NCI-H748 (cell line): ENCODE measurements around the gene CAPN3.

Experiments used
- DNase-seq: peaks from one replicate; lab custom pipeline; 2025; ENCODE audit not compliant: unreplicated experiment; lab: John Stamatoyannopoulos, UW

CAPN3 gene

DNA sequence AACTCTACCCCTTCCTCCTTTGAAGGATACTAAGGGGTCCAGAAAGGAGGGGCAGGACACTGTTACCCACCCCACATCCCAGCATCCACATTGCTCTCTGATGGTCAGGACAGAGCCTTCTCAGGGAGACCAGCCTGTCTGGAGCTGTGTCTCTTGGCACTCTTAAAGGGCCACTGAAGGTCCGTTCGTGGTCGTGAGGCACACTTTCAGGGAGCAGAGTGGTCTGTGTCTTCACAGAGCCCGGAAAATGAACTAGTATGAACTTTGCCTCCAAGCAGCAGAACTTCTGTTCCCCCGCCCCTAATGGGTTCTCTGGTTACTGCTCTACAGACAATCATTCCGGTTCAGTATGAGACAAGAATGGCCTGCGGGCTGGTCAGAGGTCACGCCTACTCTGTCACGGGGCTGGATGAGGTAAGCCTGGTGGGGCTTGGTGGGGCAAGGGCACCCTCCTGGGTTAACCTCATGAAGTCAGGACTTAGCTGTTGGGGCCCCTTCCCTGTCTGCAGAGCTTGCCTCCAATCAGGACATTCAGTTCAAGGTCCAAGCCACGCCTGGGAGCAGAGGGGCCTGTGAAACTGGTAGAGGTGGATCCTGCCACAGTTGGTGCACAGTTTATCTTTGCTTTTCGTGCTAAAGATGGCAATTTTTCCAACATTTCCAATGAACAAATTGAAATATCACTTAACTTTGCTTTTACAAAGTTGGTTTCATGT is 33.2 kb downstream of the CAPN3 start:
- DNase-seq: no peak

- no peak for DNase-seq
Measured at GRCh38 chr15:42394106-42394505, 34.8 kb downstream of the CAPN3 start.

DNA sequence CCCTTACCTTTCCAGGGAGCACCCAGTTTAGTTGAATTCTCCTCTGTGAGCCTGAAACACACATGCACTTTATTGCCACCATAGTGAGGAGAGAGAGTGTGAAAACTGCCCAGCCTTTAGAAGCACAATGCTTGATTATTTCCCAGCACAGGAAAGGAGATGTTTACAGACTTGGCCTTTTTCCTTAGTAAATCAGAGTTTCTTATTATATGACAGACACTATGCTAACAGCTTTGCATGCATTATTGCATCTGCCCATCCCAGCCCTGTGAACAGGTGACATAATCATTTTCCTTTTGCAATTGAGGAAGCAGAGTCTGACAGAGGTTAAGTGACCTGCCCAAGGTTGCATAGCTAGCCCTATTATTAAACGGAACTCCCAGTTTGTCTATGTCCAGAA is 36.5 kb downstream of the CAPN3 start:
- no peak for DNase-seq

DNA sequence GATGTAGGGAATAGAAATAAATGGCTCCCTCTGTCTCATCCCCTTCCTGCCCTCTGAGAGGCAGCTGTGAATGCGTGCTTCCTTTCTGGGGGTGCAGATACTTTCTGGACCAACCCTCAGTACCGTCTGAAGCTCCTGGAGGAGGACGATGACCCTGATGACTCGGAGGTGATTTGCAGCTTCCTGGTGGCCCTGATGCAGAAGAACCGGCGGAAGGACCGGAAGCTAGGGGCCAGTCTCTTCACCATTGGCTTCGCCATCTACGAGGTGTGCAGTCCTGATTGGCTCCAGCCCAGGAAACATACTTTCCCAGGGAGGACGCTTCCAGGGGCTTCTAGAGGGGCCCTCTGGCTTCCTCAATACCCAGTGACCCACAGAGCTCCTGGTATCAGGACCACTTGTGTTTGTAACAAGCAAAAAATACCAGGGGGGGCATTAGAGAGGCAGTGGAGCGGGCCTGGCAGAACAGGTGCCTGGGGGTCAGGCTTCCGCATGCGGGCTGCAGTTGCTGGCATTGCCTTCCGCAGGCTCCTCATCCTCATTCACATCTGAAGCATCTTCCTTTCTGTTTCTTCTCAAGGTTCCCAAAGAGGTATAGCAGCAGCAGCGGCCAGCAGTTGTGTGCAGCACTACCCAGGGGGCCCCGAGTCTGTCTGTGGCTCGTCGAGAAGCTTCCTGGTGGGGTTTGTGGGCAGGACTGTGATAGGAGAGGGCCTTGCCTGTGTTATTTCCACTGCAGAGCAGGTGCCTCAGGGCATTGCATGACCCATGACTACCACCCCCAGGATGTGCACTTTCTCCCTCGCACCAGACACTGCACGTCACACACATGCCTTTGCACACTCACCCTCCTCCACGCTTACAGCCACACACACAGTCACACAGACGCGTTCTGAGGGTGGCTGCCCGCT is 42.5 kb downstream of the CAPN3 start:
- DNase-seq: no peak

DNA sequence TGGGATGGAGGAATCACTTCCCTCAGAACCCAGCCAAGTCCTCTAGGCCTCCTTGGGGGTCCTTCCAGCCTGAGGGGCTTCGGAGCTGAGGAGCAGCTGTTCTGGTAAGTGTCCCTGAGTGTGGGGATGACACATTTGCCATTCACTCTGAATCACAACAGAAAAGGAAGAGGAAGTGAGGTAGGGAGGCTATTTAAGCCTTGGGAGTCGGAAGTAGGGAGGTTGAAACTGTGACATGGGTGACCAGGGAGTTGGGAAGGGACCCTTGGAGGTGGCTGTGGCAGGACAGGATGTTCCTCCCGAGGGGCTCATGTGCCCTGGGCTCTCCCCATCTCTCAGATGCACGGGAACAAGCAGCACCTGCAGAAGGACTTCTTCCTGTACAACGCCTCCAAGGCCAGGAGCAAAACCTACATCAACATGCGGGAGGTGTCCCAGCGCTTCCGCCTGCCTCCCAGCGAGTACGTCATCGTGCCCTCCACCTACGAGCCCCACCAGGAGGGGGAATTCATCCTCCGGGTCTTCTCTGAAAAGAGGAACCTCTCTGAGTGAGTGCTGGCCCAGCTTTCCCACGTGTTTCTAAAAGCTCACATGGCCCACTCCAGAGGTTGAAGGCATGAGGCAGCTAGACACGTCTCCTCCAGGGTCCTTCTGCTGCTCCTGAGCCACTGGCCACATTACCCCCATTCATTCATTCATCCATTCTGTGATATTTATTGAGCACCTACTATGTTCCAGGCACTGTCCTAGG is 43.3 kb downstream of the CAPN3 start:
- DNase-seq: no peak

DNA sequence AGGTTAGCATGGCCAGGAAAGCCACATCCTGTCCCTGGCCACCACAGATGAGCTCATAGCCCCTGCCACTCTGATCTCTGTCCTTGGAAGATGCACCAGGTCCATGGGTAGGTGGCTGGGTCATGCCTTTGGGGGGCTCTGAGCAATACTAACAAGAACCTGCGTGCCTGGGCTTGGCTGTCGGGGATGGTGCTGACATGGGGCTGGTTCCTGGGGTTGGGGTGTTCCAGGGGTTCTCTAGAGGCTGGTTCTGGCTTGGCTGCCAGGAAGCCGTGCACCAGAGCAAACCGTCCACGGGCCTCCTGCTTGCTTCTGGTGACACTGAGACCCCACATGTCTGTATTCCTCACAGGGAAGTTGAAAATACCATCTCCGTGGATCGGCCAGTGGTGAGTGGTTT is 44.1 kb downstream of the CAPN3 start:
- DNase-seq: no peak

DNA sequence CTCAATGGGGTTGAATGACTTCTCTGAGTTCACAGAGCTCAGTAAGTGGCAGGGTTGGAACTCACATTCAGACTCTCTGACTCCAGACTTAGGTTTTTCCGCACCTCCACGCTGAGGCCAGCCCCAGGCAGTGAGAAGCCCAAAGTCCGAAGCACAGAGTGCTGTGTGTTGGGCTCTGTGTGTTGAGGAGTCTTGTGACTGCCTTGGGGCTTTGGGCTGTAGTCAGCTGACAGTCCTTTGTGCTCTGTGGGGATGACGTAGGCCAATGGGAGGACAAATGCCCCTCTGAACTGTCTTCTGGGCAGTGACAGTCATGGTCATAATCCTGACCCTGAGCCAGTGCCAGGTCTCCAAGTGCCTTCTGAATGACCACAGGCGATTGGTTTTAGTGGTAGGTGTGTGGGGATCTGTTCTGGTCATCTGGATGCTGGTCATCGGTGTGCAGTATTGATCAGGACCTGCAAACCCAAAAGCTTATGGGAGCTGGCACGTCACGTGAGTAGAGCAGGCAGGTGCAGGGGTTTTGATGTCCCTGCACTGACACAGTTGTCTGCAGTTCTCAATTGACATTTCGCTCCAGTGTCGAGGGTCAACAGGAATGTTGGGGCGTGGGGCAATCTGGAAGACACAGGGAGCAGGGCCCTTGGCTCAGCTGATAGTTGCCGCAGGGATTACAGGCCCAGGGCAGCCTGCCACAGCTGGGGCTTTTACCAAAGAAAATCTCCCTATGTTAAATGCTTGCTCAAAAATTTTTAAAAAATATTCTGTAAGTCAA is 45.3 kb downstream of the CAPN3 start:
- DNase-seq: no peak

GRCh38 chr15:42405863-42406482 is 46.7 kb downstream of the CAPN3 start:
- DNase-seq: no peak

DNA sequence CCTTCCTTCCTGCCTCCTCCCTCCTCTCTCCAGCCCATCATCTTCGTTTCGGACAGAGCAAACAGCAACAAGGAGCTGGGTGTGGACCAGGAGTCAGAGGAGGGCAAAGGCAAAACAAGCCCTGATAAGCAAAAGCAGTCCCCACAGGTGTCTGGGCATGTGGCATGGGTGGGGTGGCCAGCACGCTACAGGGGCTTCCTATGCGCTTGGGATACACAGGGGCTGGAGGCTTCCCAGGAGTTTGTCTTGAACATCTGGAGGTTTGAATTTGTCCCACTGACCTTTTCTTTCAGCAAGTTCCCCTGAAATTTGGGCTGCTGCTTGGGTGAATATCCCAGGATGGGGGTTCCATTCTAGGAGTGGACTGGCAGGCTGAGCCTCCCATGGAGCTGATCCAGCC is 48.9 kb downstream of the CAPN3 start:
- DNase-seq: no peak

GRCh38 chr15:42409011-42409410 is 49.7 kb downstream of the CAPN3 start:
- no peak for DNase-seq

GRCh38 chr15:42411884-42412283 is 52.6 kb downstream of the CAPN3 start:
- DNase-seq: no peak

DNA sequence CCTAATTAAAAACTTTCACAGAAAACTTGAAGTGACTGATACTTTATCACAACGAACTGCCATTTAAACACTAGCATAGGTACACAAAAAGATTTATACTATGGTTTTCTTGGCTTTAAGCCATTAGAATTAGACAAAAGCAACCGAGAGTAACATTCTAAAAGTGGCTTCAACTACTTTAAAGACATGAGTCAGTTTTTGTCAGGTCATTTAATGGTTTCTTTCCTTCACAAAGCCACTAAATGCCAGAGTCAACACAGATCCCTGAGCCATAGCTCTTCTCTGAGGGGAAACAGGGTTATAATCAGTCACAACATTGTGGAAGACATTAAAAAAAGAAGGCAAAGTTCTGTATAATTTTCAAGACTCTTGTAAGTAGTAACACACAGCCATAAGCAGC is 54.6 kb downstream of the CAPN3 start:
- no peak for DNase-seq

GRCh38 chr15:42419369-42419768 is 60.1 kb downstream of the CAPN3 start:
- no peak for DNase-seq

- no peak for DNase-seq
Measured at GRCh38 chr15:42421376-42421775, 62.1 kb downstream of the CAPN3 start.

DNA sequence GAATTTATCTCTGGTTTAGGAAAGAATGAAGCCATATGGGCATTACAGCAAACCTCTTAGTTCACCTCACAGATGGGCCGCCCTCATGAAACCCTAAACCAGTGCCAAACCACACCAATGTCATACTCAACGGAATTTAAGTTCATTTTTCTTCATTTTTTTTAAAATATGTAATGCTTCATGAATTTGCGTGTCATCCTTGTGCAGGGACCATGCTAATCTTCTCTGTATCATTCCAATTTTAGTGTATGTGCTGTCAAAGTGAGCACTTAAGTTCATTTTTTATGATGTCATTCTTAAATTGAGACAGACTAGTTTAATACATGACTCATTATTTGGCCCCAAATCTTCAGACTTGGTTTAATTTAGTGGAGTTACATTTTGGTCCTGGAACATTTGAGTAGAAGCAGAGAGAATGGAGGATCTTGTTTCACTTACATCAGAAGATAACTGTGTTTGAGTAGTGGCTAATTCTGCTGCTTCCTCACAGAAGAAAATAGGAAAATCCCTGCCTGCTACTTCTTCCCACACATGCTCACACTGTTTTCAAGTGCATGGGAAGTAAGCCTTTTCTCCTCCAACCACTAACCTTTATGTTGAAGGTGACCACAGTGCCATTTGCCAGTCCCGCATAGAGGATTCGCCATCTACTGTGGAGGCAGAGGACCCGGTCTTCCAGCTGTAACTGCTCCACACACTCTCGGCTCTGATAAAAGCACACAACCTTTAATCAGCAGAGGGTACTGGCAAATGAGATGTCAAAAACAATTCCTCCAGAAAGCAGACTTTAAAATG is 68.3 kb downstream of the CAPN3 start:
- DNase-seq: no peak

DNA sequence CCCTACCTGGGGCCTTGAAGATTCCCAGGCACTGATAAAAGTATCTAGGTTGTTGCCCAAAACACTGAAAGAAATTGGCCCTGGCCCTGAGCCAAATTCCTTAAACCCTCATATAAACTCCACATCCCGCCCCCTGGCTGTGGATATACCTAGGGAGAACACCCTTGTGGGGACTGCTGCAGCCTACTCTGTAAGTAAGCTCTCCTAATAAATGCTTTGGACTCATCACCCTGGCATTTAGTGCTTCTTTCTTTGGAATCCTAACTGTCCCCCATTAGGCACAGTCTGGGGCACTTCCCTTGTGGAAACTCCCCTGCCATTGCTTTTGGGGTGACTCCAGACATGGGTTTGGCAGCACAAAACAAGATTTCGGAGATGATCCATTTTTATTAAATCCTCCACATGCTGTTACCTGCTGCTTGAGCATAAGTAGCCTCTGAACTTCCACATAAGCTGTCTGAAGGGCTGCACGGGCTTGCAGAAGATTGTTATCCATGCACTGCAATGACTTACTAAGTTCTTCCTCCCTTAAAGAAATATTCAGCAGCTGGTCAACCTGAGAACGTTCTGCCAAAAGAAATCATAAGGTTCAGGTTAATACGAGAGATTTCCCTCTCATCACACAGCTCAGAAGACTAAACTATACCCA is 85.2 kb downstream of the CAPN3 start:
- no peak for DNase-seq

DNA sequence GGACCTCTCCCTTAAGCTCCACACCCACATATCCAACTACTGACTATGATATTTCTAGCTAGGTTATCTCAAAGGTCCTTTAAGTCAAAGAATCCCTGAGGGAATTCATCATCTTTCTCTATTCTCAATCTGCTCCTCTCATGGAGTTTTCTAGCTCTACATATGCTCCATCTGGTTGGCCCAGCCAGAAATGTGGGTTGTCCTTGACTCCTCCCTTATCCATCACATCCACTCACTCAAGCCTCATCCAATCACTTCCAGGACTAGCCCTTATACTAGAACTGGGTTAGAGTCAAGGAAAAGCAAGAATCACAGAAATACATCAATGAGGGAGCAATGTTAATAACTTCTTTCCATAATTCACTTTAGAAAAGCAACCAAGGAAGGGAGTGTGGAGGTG is 86.2 kb downstream of the CAPN3 start:
- no peak for DNase-seq

- no peak for DNase-seq
Measured at GRCh38 chr15:42447599-42447998, 88.3 kb downstream of the CAPN3 start.

GRCh38 chr15:42448281-42448680 is 89.0 kb downstream of the CAPN3 start:
- DNase-seq: no peak
